Nephron (organoid): ENCODE data around the gene ACSS1.

Experiments
- H3K27ac Mint-ChIP-seq, 3 experiments: 2 replicates each; pipeline ENCODE4 v1.8.0; 2020; ENCODE audit warnings: mixed read lengths in 3 of 3, mild to moderate bottlenecking in 2 of 3, moderate library complexity in 1 of 3
- H3K27me3 Mint-ChIP-seq: 2 replicates; pipeline ENCODE4 v1.8.0; 2021; ENCODE audit warnings: low read depth, mild to moderate bottlenecking, moderate library complexity, mixed read lengths
- H3K36me3 Mint-ChIP-seq: 2 replicates; pipeline ENCODE4 v1.8.0; 2020; ENCODE audit warnings: low read depth, mixed read lengths
- H3K4me1 Mint-ChIP-seq: 2 replicates; pipeline ENCODE4 v1.8.0; 2020; ENCODE audit warnings: mixed read lengths
- H3K4me3 Mint-ChIP-seq, 3 experiments: 2 replicates each; pipeline ENCODE4 v1.8.0; 2020; ENCODE audit warnings: mild to moderate bottlenecking in 3 of 3, mixed read lengths in 3 of 3, moderate library complexity in 2 of 3
- H3K9me3 Mint-ChIP-seq: 2 replicates; pipeline ENCODE4 v1.8.0; 2020; ENCODE audit warnings: mixed read lengths
- CTCF ChIP-seq, 3 experiments: fragments of 200-600 bp; sonication (generic); IDR thresholded peaks; one replicate each; pipeline ENCODE4 v1.5.0; 2021; ENCODE audit warnings: antibody characterized with exemption in 3 of 3; ENCODE audit not compliant: unreplicated experiment in 3 of 3

The ACSS1 gene

GRCh38 chr20:25076731-25077609 is 19.0 kb upstream of the ACSS1 start:
- Mint-ChIP-seq H3K4me3 (no peak overlapping the region), H3K36me3 (no peaks in the 10 kb centered on the region), H3K27ac (no peak overlapping the region), H3K27me3 (peaks cover 96% of the 10 kb centered on the region), H3K4me1 (no peaks in the 10 kb centered on the region), H3K9me3 (peaks cover 3% of the 10 kb centered on the region)
- no peak for TF ChIP-seq CTCF (IDR thresholded peaks at IDR 0.05; ENCODE audit: unreplicated experiment in 3 of 3)

GRCh38 chr20:25076201-25076600 is 18.3 kb upstream of the ACSS1 start:
- Mint-ChIP-seq H3K27me3 (peaks cover 98% of the 10 kb centered on the region), H3K36me3 (no peaks in the 10 kb centered on the region), H3K4me3 (no peak overlapping the region), H3K9me3 (peaks cover 3% of the 10 kb centered on the region), H3K4me1 (no peaks in the 10 kb centered on the region), H3K27ac (no peak overlapping the region)
- TF ChIP-seq CTCF (IDR thresholded peaks at IDR 0.05; ENCODE audit: unreplicated experiment in 3 of 3), result no peak

GRCh38 chr20:25073544-25073943 is 15.6 kb upstream of the ACSS1 start:
- Mint-ChIP-seq H3K27ac (no peak overlapping the region), H3K4me1 (no peaks in the 10 kb centered on the region), H3K4me3 (no peak overlapping the region), H3K36me3 (no peaks in the 10 kb centered on the region), H3K9me3 (no peaks in the 10 kb centered on the region), H3K27me3 (peaks cover 95% of the 10 kb centered on the region)
- no peak for TF ChIP-seq CTCF (IDR thresholded peaks at IDR 0.05; ENCODE audit: unreplicated experiment in 3 of 3)

- no peaks in the 10 kb centered on the region for H3K9me3 Mint-ChIP-seq
- H3K4me3 Mint-ChIP-seq, result no peak overlapping the region
- H3K4me1 Mint-ChIP-seq, result no peaks in the 10 kb centered on the region
- TF ChIP-seq CTCF (IDR thresholded peaks at IDR 0.05; ENCODE audit: unreplicated experiment in 3 of 3), result no peak
- no peaks in the 10 kb centered on the region for H3K36me3 Mint-ChIP-seq
- no peak overlapping the region for H3K27ac Mint-ChIP-seq
- H3K27me3 Mint-ChIP-seq, result peaks cover 82% of the 10 kb centered on the region
Measured at GRCh38 chr20:25072226-25072811, 14.4 kb upstream of the ACSS1 start.

GRCh38 chr20:25071734-25072133 is 13.8 kb upstream of the ACSS1 start:
- Mint-ChIP-seq H3K27ac (no peak overlapping the region), H3K4me3 (no peak overlapping the region), H3K27me3 (peaks cover 76% of the 10 kb centered on the region), H3K9me3 (no peaks in the 10 kb centered on the region), H3K36me3 (no peaks in the 10 kb centered on the region), H3K4me1 (no peaks in the 10 kb centered on the region)
- TF ChIP-seq CTCF (IDR thresholded peaks at IDR 0.05; ENCODE audit: unreplicated experiment in 3 of 3), result no peak
